ENCODE results near the gene ENPP7.

ENPP7 gene

GRCh38 chr17:79732804-79733691 is 2.3 kb downstream of the ENPP7 start:
- no peak for DNase-seq

GRCh38 chr17:79733692-79734070 is 2.9 kb downstream of the ENPP7 start:
- no peak for DNase-seq

GRCh38 chr17:79735096-79735495 is 4.4 kb downstream of the ENPP7 start:
- no peak for DNase-seq

GRCh38 chr17:79737046-79737921 is 6.5 kb downstream of the ENPP7 start:
- DNase-seq: no peak

- no peak for DNase-seq
Measured at GRCh38 chr17:79737922-79738578, 7.3 kb downstream of the ENPP7 start.

GRCh38 chr17:79738643-79739042 is 7.9 kb downstream of the ENPP7 start:
- DNase-seq: no peak

GRCh38 chr17:79739148-79740062 is 8.7 kb downstream of the ENPP7 start:
- DNase-seq: no peak

GRCh38 chr17:79740413-79740812 is 9.7 kb downstream of the ENPP7 start:
- no peak for DNase-seq

- no peak for DNase-seq
Measured at GRCh38 chr17:79741401-79741750, 10.6 kb downstream of the ENPP7 start.

- peak; percentile 46 to 75 (median 56) for DNase-seq
Measured at GRCh38 chr17:79741751-79742588, 11.2 kb downstream of the ENPP7 start.

- no peak for DNase-seq
Measured at GRCh38 chr17:79742589-79742918, 11.8 kb downstream of the ENPP7 start.

- no peak for DNase-seq
Measured at GRCh38 chr17:79742951-79743476, 12.3 kb downstream of the ENPP7 start.

GRCh38 chr17:79743614-79744013 is 12.9 kb downstream of the ENPP7 start:
- no peak for DNase-seq

GRCh38 chr17:79745641-79746105 is 14.9 kb downstream of the ENPP7 start:
- no peak for DNase-seq

- no peak for DNase-seq
Measured at GRCh38 chr17:79746889-79747507, 16.3 kb downstream of the ENPP7 start.

GRCh38 chr17:79747508-79748294 is 17.0 kb downstream of the ENPP7 start:
- DNase-seq: peak in 1 of 4 experiments; percentile 13

- DNase-seq: no peak
Measured at GRCh38 chr17:79748295-79749099, 17.8 kb downstream of the ENPP7 start.

GRCh38 chr17:79749156-79749815 is 18.5 kb downstream of the ENPP7 start:
- DNase-seq: no peak
